HG03280 (cell line): ENCODE results near the gene TTYH2.
"Not testable (repeated sequence)": the region's sequence is repeated elsewhere in the genome, so short reads cannot be mapped to it uniquely, and the experiment has no call there.

Experiments
- ATAC-seq: cut with Tn5 transposase; IDR thresholded peaks from one replicate; pipeline ENCODE4 v1.9.1; 2021; ENCODE audit warnings: mild to moderate bottlenecking, moderate library complexity; ENCODE audit not compliant: unreplicated experiment

The TTYH2 gene, protein sequence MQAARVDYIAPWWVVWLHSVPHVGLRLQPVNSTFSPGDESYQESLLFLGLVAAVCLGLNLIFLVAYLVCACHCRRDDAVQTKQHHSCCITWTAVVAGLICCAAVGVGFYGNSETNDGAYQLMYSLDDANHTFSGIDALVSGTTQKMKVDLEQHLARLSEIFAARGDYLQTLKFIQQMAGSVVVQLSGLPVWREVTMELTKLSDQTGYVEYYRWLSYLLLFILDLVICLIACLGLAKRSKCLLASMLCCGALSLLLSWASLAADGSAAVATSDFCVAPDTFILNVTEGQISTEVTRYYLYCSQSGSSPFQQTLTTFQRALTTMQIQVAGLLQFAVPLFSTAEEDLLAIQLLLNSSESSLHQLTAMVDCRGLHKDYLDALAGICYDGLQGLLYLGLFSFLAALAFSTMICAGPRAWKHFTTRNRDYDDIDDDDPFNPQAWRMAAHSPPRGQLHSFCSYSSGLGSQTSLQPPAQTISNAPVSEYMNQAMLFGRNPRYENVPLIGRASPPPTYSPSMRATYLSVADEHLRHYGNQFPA

DNA sequence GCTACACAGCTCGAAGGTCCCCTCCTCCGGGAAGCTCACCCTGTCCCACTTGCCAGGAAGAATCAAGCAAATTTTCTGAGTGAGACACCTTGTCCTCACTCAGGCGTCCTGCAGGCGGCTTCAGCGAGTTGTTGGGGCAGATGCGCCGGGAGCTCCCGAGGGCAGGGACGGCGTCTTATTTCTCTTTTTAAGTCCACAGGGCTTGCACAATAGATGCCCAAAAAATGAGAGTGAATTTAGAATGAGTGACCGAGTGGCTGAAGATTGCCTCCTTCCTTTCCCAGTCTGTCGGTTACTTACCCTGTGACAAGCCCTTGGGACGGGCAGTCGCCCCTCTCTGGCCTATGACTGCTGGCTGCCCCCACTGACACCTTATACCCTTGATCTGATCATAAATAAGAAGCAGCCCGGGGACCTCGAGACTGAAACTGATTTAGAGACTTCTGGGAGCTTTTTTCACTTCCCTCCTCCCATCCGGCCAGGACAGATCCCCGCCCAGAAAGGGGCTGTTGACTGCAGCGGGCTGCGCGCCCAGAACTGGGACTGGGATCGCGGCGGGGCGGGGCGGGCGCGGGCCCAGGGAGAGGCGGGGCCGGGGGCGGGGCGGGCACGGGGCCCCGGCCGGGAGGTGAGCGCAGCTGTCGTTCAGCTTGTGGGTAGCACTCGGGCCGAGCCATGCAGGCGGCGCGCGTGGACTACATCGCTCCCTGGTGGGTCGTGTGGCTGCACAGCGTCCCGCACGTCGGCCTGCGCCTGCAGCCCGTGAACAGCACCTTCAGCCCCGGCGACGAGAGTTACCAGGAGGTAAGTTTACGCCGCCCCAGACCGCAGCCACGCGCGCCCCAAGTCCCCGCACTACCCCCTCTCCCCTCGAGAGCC lies at the start of gene TTYH2:
TTYH2 (plus strand) TSS at position 659 of the 879 bp plus-strand sequence; CDS start at position 676, 17 bp downstream.
- peak; percentile 72 for ATAC-seq

- ATAC-seq, result no peak
These were observed 49.5 kb upstream of the TTYH2 start for GRCh38 chr17:74163836-74164235.

DNA sequence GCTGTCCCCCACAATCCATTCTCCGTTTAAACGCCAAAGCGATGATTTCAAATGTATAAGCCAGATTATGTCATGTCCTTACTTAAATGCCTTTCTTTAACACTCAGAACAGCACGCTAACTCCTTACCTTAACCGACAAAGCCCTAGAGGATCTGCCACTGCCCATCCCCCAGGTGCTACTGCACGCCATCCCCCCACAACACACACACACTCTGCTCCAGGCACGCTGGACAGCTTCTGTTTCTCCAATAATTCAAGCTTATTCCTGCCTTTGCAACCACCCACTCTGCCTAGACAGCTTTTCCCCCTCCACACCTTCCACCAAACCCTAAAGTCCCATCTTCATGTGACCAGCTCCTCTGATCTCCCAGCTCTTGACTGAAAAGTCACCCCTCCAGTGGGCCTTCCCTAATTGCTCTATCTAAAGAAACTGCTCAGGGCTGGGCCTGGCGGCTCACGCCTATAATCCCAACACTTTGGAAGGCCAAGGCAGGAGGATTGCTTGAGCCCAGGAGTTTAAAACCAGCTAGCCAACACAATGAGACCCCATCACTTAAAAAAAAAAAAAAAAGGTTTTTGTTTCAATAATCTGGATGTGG lies 48.8 kb upstream of the TTYH2 start:
- no peak for ATAC-seq

DNA sequence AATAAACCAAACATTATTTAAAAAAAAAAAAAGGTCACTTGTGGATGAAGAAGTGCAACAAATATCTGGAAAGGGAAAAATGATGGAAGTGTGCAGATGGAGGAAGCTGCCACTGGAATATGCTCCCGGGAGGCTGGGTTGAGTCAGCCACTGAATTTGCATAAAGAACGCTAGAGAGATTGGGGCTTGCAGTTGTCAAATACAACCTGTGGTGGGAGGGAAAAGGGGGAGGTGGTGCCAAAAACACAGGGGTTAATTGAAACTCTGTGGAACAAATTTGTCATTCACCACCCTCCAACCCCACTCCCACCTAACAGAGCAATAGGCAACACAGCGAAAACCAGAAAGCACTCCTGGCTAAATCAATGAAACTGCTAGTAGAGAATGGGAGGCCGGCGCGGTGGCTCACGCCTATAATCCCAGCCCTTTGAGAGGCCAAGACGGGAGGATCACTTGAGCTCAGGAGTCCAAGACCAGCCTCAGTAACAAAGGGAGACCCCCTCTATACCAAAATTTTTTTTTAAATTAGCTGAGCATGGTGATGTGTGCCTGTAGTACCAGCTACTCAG lies 47.5 kb upstream of the TTYH2 start:
- no peak for ATAC-seq

- ATAC-seq, result no peak
These were observed 42.4 kb upstream of the TTYH2 start for GRCh38 chr17:74170924-74171323.

GRCh38 chr17:74172700-74173099 lies 40.7 kb upstream of the TTYH2 start:
- no peak for ATAC-seq

DNA sequence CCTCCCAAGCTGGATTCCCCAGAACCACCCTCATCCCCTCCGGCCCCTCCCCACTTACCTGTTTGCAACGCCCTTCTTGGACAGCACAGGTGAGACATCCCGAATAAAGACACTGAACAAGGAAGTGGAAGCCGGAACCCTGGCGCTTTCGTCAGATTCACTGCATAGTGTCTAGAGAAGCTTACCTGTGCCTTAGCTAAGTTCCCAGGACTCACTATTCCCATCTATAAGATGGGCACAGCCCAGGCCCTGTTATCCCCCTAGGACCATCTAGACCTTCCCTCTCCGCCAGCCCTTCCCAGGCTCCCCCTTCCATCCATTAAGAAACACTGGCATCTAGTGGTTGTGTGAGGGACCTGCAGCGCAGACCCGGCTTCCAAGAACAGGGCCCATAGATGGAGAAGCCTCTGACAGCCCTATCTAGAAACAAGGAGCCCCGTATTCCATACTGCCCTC lies 36.8 kb upstream of the TTYH2 start:
- no peak for ATAC-seq

DNA sequence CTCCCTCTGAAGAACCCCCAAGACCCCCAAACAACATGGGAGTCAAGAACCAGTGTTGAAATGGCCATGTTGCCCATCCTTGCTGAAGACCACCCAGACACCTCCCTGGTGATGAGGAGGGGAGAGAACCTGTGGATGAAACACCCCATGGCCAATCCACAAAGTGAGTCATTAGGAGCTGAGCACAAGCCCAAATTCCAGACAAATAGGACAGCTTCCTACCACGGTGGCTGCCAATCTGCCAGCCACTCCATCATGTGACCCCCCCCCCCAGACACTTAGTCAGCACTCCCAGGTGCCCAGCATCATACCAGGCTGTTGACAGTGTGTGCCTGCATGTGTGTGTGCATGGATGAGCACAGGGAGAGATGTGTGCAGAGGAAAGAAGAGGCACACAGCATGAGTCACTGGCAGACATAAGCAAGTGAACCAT lies 36.3 kb upstream of the TTYH2 start:
- ATAC-seq, result no peak

- no peak for ATAC-seq
These were observed 33.8 kb upstream of the TTYH2 start for GRCh38 chr17:74179576-74179975.

GRCh38 chr17:74180336-74180735 lies 33.0 kb upstream of the TTYH2 start:
- no peak for ATAC-seq

DNA sequence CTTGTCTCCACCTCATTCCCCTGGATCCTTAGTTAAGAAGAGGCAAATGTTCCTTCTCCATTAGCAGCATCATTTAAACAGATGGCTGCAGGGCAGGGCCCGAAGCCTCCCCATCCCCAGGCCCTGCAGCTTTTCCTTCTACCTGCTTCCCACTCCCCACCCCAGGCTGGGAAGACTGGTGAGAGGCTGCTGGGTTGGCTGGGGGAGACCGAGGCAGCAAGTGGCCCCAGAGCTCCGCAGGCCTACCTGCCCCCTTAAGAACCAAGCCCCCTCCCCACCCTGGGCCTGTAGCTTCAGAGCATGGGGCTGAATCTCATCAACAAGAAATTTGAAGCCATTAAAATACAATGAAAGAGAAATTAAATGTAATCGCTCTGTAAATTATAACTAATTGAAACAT lies 32.0 kb upstream of the TTYH2 start:
- ATAC-seq, result no peak

GRCh38 chr17:74182041-74182723 lies 31.2 kb upstream of the TTYH2 start:
- no peak for ATAC-seq

DNA sequence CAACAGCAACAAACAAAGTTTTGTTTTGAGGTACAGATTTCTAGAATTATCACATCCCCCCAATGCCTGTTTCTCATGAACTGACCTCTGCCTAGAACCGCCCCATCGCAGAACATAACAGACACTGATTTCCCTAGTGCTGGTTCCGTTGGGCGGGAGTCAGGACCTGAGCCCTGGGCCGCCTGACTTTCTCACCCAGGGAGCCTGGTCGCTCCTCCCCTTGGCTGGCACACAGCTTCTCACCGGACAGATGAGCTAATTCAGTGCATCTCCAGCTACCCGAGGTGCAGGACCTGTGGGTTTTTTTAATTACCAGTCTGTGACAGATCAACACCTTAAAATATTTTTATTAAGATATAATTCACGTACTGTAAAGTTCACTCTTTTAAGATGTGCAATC lies 30.0 kb upstream of the TTYH2 start:
- ATAC-seq, result no peak

- ATAC-seq, result no peak
These were observed 27.7 kb upstream of the TTYH2 start for GRCh38 chr17:74185571-74186185.

- no peak for ATAC-seq
These were observed 26.9 kb upstream of the TTYH2 start for GRCh38 chr17:74186498-74186897.

DNA sequence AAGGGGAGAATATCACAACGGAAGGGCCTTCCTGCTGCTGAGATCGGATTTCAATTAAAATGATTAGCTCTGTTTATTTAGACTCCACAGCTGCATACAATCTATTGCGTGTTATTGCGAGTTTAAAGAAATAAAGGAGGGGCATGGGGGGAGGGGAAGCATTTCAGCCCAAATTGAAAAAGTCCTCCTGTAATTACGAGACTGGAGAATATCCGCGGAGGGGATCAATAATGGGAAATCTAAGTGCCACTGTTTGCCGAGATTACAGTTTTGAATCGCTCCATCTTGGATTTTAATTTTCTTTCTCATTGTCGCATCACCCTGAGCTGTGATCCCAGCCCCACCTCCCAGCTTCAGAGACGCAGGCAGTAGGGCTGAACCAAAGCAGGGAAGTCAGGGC lies 25.6 kb upstream of the TTYH2 start:
- no peak for ATAC-seq

- ATAC-seq, result not testable (repeated sequence)
These were observed 24.7 kb upstream of the TTYH2 start for GRCh38 chr17:74188687-74189086.

DNA sequence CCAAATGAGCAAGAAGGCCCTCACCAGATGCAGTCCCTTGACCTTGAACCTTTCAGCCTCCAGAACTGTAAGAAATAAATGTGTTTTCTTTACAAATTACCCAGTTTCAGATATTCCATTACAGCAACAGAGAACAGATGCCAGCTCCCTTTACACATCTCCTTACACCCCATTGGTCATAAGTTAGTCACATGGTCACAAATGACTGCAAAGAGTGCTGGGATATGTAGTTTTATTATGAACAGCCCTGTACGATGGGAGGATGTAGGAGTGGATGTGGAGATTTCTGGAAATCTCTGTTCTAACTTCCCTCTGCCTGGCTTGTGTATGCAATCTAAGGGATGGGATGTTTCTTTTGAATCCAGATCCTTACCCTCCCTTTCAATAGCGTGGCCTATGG lies 23.2 kb upstream of the TTYH2 start:
- no peak for ATAC-seq

DNA sequence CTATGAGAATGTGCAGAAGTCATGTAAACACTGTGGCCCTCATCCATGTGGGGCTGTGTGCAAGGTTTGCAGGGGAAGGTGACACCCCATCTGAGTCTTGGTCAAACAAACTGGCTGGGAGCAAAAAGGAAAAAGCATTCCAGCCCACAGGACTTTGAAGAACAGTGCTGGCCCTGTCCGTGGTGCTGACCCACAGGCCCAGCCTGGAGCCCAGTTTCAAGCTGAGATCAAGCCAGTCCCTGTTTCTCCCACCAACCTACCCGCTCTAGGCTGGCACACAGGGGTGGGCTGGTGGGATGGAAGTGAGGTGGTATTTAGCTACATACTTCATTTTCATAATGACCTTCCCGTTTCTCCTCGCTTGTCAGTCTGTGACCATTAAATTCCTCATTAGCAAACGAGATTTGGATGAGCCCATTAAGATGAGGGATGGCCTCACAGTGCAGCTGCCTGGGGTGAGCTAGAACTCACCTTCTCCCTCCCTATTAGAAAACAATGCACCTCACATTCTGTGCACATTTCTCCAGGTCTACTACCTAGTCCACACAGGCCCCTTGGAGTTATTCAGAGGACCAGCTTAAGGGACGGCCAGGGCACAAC lies 22.5 kb upstream of the TTYH2 start:
- no peak for ATAC-seq
